Cardiac septum (tissue), 1 donor: ENCODE results near the gene SPATA6L. TPM values are rescaled to one million over a fixed set of nuclear protein-coding genes. Genes with fewer than 3 reads are reported as not detected.

Experiments
- DNase-seq: peaks from one replicate; pipeline ENCODE4 v3.0.0-alpha.2; 2020; ENCODE audit warnings: low spot score
- intact Hi-C: fragments of 100-400 bp; cut with DNase I; formaldehyde crosslinking; loops from one replicate; pipeline ENCODE4 v1.14.0; 2022
- total RNA-seq: library from RNA; stranded (reverse); fragmentation: NEBNext Ultra II Directional; extraction: Animal tissue kit (Norgen Biotek cat#: 25700); gene quantifications from one replicate; pipeline ENCODE4 v1.2.1, GENCODE V29; 2021
- donor health status: DM: no; HTN: no; CAD: no.

Gene SPATA6L
- total RNA-seq, 1 donor from 2014 or later = 2.4 TPM

DNA sequence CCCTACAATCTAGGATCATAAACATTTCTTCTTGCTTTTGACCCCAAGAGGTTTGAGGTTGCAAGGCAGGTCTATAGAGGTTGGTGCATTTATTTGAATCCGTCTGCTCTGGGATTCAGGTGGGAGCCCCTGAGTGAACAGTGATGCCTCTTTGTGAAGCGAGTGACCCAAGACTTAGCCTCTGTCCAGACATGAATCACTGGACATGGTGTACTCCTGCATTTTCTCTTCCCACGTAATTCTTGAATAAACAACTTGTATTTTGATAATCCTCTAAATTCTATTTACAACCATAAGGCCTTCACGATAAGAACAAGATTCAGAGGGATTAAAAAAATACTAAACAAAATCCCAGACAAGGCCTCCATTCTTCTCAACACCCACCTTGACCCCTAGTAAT, 71.7 kb downstream of the SPATA6L start:
- no peak for DNase-seq
- intact Hi-C loops = no loop called here

DNA sequence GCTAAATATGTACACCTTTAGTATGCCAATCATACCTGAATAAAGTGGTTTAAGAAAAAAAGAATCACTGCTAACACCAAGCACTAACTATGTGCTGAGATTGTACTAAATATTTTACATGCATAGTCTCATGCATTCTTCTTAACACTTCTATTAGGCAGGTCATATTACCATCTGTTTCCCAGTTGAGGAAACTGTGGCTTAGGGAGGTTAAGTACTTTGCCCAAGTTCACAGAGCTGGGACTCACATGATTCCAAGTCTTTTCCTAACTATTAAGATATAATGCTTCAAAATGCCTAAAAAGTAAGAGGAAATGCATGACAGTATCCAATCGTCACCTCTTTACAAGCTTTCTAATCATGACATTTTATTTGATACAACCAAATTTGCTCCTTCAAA, 73.4 kb downstream of the SPATA6L start:
- intact Hi-C loops = no loop called here
- DNase-seq = no peak

DNA sequence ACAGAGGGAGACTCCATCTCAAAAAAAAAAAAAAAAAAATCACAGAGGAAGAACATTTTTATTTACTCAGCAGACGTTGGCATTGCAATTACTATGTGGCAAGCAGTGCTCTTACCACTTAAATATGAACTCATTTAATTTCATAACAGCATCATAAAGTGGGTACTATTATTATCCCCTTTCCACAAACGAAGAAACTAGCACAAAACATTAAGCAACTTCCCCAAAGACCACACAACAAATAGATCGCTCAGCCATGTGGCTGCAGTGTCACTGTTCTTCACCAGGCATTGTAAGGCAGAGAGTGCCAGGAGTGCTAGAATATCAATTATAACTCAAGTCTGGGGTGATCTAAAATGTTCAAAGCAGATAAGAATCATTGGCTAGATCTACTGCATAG, 74.0 kb downstream of the SPATA6L start:
- no peak for DNase-seq
- intact Hi-C loops = no loop called here

GRCh38 chr9:4591123-4591500, 75.2 kb downstream of the SPATA6L start:
- intact Hi-C loops = no loop called here
- no peak for DNase-seq

DNA sequence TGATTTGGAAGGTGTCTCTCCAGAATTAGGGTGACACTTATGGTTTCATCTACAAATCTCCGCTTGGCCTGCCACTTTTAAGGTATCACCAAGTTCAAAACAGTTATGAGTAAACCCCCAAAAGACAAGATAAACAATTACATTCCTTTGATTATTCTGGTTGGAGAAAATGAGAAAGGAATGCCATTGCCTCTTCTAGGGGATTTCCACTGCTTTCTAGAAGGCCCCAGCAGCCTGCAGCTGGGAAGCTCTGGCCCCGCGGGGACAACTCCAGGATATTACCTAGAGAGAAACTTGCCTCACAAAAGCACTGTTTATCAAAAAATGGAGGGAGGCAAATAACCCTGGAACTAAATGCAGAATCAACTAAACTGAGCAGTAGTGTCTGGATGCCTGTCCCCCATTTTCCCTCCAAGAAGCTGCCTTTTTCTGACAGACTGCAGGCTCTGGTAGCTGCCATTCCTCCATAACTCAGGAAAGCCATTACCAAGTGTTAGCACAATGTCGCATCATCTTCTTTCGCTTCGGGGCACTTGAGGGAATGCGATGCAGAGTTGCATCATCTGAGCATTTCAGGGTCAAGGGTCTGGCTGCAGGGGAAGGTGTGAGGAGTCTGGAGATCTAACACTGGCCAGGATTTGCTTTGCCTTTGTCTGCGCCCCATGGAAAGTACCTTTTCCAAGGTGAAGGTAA, 75.7 kb downstream of the SPATA6L start:
- intact Hi-C loops = no loop called here
- no peak for DNase-seq

- no peak for DNase-seq
- intact Hi-C loops = no loop called here
Observed at GRCh38 chr9:4588721-4589120, 77.6 kb downstream of the SPATA6L start.

GRCh38 chr9:4585135-4585534, 81.1 kb downstream of the SPATA6L start:
- DNase-seq = no peak
- intact Hi-C loops = no loop called here

DNA sequence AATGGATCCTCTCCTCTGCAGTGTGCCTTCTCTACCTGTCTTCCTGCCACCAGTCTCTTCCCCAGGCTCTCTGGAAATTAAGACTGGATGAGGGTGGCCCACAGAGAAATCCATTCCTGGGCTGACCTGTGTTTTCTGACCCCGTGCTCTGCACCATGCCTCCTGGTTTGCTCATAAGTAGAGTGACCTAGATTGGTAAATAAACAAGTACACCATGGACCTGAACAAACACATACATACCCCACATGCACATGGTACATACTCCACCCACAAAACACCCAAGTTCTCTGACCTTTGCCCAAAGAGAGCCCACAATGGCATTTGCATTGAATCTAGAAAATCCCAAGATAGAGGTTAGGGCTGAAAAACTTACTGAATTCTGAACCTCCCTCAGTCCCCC, 81.6 kb downstream of the SPATA6L start:
- intact Hi-C loops = no loop called here
- DNase-seq = no peak

- no peak for DNase-seq
- intact Hi-C loops = no loop called here
Observed at GRCh38 chr9:4583001-4583400, 83.3 kb downstream of the SPATA6L start.

- intact Hi-C loops = no loop called here
- no peak for DNase-seq
Observed at GRCh38 chr9:4581861-4582565, 84.3 kb downstream of the SPATA6L start.

DNA sequence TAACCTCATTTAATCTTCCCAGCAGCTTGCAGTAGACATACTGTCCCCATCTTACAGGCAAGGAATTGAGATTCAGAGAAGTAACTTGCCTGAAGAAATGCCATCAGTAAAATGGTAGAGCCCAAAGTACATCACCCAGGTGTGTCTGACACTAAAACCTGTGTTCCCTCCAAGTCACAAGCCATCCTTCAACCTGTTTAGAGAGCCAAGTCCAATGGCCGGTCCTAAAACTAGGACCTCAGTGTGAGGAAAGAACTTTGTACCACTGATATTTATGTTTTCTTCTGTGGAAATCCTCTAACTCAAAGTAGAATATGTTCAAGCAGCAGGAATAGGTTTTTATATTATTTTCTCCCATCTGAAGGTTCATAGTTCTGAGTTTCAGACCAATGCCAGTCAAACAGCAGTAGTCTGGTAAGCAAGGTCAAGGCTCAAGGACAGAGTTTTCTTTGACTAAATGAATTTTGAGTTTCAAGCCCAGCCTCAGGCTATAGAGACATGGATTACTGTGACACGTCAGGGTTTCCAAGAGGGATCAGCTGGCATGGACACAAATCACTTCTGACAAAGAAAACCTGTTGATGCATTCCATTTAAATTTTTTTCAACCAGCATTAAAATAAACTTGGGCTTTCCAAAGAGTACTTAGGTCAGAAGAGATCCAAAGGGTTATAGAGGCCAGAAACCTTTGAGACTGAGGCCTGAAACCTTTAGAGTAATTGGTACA, 85.1 kb downstream of the SPATA6L start:
- intact Hi-C loops = no loop called here
- no peak for DNase-seq

DNA sequence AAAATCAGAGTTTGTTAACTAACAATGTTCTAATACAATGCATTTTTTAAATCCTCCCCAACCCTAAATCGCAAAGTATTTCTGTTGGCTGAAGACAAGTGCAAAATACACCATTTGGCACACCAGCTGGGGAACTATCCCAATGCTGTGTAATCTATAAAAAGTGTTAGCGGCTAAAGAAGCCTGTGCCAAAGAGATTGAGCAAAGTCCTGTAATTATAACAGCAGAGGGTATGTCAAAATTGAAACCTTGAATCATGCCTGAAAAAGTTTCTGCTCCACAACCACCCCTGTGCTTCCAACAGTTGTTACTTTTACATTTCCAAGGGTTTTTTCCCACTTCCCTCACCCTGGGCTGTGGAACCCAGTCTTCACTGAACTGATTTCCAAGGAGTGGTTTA, 87.3 kb downstream of the SPATA6L start:
- DNase-seq = no peak
- intact Hi-C loops = no loop called here

DNA sequence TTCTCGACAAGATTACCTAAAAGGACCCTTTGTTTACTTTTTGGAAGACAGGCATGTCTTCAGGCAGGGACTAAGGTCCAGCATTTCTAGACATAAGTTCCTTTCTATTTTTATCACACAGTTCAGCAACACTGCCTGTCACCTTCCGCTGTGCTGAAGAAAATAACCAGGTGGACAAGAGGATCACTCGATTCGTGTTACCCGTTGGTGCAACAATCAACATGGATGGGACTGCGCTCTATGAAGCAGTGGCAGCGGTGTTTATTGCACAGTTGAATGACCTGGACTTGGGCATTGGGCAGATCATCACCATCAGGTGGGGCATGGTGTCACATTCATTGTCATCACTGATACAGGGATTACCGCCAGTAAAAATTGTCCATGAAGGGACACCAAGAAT, 89.8 kb downstream of the SPATA6L start:
- no peak for DNase-seq
- intact Hi-C loops = no loop called here

DNA sequence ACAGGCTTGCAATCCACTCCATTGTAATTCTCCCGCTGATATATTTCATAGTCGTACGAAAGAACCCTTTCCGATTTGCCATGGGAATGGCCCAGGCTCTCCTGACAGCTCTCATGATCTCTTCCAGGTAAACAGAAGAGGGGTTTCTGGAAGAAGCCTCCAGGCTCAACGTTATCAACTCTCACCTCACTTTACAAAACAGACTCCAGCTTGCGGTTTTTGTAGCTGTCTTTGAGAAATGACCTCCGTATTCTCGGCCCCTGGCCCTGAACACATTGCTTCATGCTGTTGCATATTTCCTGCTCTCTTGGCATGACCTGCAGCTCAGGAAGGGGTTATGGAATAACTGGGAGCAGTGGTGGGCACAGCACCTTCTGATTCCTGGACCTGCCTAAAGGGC, 90.3 kb downstream of the SPATA6L start:
- no peak for DNase-seq
- intact Hi-C loops = no loop called here

- intact Hi-C loops = no loop called here
- DNase-seq = no peak
Observed at GRCh38 chr9:4574657-4575243, 91.5 kb downstream of the SPATA6L start.

- intact Hi-C loops = no loop called here
Observed at GRCh38 chr9:4573634-4574389, 92.5 kb downstream of the SPATA6L start.

DNA sequence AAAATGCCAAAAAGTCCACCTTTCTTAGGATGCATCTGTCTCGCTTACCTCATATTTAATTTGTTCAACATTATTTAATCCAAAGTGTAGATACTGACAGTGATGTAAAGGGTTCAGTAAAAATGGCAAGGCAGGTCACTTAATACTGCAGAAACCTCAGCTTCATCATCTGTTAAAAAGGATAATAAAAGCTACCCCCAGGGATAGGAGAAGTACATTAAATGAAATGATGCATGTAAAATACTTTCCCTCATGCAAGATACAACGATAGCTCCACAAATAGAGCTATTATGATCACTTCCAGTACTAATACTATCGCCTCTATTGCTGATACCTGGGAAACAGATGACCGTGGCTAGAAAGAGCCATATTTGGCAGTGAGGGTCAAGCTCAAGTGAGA, 93.1 kb downstream of the SPATA6L start:
- intact Hi-C loops = no loop called here
- DNase-seq = no peak

More at GRCh38 chr9:4573634-4574389, 92.5 kb downstream of the SPATA6L start:
- no peak for DNase-seq

DNA sequence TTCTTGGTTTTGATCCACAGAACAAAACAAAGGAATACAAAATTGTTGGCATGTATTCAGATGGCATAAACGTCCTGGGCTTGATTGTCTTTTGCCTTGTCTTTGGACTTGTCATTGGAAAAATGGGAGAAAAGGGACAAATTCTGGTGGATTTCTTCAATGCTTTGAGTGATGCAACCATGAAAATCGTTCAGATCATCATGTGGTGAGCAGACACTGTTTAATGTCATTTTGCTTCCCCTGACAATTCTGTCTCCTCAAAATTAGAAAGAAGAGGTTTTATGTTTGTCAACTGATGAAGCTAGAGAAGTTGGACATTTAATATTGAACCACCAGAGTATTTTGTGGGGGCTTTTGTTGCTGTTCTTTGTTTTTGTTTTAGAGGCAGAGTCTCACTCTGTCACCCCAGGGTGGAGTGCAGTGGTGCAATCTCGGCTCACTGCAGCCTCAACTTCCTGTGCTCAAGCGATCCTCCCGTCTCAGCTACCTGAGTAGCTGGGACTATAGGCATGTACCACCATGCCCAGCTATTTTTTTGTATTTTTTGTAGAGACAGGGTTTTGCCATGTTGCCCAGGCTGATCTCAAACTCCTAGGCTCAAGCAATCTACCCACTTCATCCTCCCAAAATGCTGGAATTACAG, 94.0 kb downstream of the SPATA6L start:
- DNase-seq = no peak
- intact Hi-C loops = no loop called here

GRCh38 chr9:4569101-4569500, 97.2 kb downstream of the SPATA6L start:
- intact Hi-C loops = no loop called here
- DNase-seq = no peak
